Adrenal gland (tissue), 19 donors: ENCODE data around the gene FOXB2. TPM values are rescaled to one million over a fixed set of nuclear protein-coding genes. Genes with fewer than 3 reads are reported as not detected.
"Not testable (repeated sequence)": the region's sequence is repeated elsewhere in the genome, so short reads cannot be mapped to it uniquely, and the experiment has no call there.

Source experiments
- DNase-seq, 7 donors: peaks; one replicate each; pipeline ENCODE4 v3.0.0-alpha.2; 2019 to 2020
- H3K27ac ChIP-seq, 5 donors: fragments of 200-600 bp; sonication (generic) in 4 of 5; 1 replicate in 3 of 5; 2 replicates in 2 of 5; pipeline versions ENCODE4 v1.5.1 to v1.8.0; 2016 to 2020; ENCODE audit warnings: mild to moderate bottlenecking in 1 of 5
- H3K27me3 ChIP-seq: fragments of 200-600 bp; 2 replicates; pipeline ENCODE4 v1.8.0; 2021
- H3K36me3 ChIP-seq, 2 donors: fragments of 200-600 bp; replicated peaks in 1 of 2; 1 replicate in 1 of 2; 2 replicates in 1 of 2; pipeline versions ENCODE4 v1.5.1 to v1.8.0; 2018 to 2022
- H3K4me1 ChIP-seq, 2 donors: fragments of 200-600 bp; replicated peaks in 1 of 2; 1 replicate in 1 of 2; 2 replicates in 1 of 2; pipeline versions ENCODE4 v1.5.1 to v1.8.0; 2018 to 2021
- H3K4me3 ChIP-seq, 4 donors: fragments of 200-600 bp; sonication (generic) in 3 of 4; one replicate each; pipeline ENCODE4 v1.5.1; 2016 to 2018
- H3K9me3 ChIP-seq, 3 donors: fragments of 200-600 bp; sonication (generic) in 1 of 3; replicated peaks in 1 of 3; 1 replicate in 2 of 3; 2 replicates in 1 of 3; pipeline versions ENCODE4 v1.5.1 to v1.8.0; 2016 to 2021
- POLR2A ChIP-seq, 2 donors: fragments of 450-650 bp; IDR thresholded peaks; one replicate each; pipeline ENCODE4 v1.6.1; 2017; ENCODE audit warnings: antibody characterized with exemption in 2 of 2, mild to moderate bottlenecking in 2 of 2, moderate library complexity in 1 of 2
- WGBS, 4 donors: extraction: QIAGEN DNeasy Blood & Tissue Kit in 2 of 4; methylation state at CpG; one replicate each; pipeline versions ENCODE4 v1.1.5 to v1.1.7; 2013 to 2017; 5-methylcytosine and 5-hydroxymethylcytosine counted together
- intact Hi-C, 2 donors: fragments of 100-400 bp; cut with DNase I; formaldehyde crosslinking; loops; one replicate each; pipeline versions ENCODE4 v1.14.1 to v1.15.0; 2022 to 2023
- long read RNA-seq, 10 donors: library from polyadenylated mRNA in 3 of 10; unstranded in 2 of 10; stranded (forward) in 1 of 10; transcript quantifications; one replicate each; pipeline ENCODE4 v2.0.0 and lab custom pipeline, GENCODE V29; 2021 to 2026
- polyA plus RNA-seq, 3 donors: library from polyadenylated mRNA; stranded (reverse); fragments of 200-250 nt in 2 of 3; fragments of 350-450 nt in 1 of 3; fragmentation: Illumina TruSeq in 1 of 3; extraction: RNeasy Lipid Tissue Mini Kit (QIAGEN cat#74804) in 1 of 3; gene quantifications; one replicate each; pipeline ENCODE4 v1.2.3, GENCODE V29; 2013 to 2014
- total RNA-seq, 9 donors: library from RNA; depleted of rRNA in 4 of 9; stranded (reverse); fragments of >200 nt in 4 of 9; fragments of 120-200 nt in 1 of 9; fragmentation: NEBNext Ultra II Directional in 1 of 9; extraction: Animal tissue kit (Norgen Biotek cat#: 25700) in 1 of 9; gene quantifications; one replicate each; pipeline versions ENCODE4 v1.1.0 to v1.2.4, GENCODE V29; 2013 to 2023
- TF ChIP-seq, protein P1 (sequence below), 6 experiments: fragments of 450-650 bp in 4 of 6; fragments of 200-600 bp in 2 of 6; sonication (generic) in 1 of 6; IDR thresholded peaks; 1 replicate in 5 of 6; 2 replicates in 1 of 6; pipeline versions ENCODE4 v1.5.1 to v1.8.0; 2016 to 2021; ENCODE audit warnings: antibody characterized with exemption in 6 of 6, mild to moderate bottlenecking in 2 of 6, moderate library complexity in 1 of 6
- donor health status: healthy with polysubstance abuse.
- donor health status: Bipolar disorder and iron deficiency.
- donor health status: DM: yes; HTN: yes; CAD: no.
- donor health status: DM: no; HTN: no; CAD: no.
- donor health status: DM: no; HTN: no; CAD: no.
- donor health status: DM: yes; HTN: yes; CAD: no.

FOXB2 gene
- not detected for total RNA-seq
- polyA plus RNA-seq: not detected
- long read RNA-seq, donor 1: 0 reads
- long read RNA-seq, donor 2: 0 reads
- long read RNA-seq, donor 3: 0 reads
- long read RNA-seq, donor 4: 0 reads
- long read RNA-seq, donor 5: 0 reads
- long read RNA-seq, donor 6: 0 reads
- long read RNA-seq, donor 7: 0 reads
- long read RNA-seq, donor 8: 0 reads
- long read RNA-seq, donor 9: 0 reads
- long read RNA-seq, donor 10: 0 reads

DNA sequence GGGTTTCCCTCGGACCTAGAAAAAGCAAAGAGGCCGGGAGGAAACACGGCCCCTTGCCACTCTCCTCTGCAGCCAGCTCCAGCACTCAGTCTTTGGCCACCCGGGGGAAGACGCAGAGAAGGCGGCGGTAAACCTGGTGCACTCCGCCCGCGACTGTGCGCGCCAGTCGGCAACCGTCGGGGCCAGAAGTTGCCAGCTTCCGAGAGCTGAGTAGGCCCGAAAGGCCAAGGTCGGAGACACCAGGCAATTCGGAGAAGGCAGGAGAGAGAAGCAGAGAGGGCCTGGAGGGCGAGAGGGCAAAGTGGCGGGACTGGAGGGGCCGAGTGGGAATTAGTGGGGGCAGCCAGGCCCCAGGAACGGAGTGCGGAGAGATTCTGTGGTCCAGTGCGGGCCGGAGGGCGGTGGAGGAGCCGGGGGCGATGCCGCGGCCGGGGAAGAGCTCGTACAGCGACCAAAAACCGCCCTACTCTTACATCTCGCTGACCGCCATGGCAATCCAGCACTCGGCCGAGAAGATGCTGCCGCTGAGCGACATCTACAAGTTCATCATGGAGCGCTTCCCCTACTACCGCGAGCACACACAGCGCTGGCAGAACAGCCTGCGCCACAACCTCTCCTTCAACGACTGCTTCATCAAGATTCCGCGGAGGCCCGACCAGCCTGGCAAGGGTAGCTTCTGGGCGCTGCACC lies at the start of gene FOXB2:
FOXB2 (plus strand) TSS at position 420 of the 690 bp plus-strand sequence; CDS start at position 420, 0 bp downstream.
- WGBS, 4 donors: 6 to 10% (median 7%) methylated on average over 31 to 51 of the region's 51 CpGs
- intact Hi-C loops: no loop called here
- Histone ChIP-seq H3K9me3 (no peaks in the 10 kb centered on the region), H3K36me3 (no peaks in the 10 kb centered on the region), H3K4me3 (no peak within 1 kb of the TSS), H3K27ac (no peak within 1 kb of the TSS), H3K27me3 (peaks cover 97% of the 10 kb centered on the region), H3K4me1 (peaks cover 0 to 12% of the 10 kb centered on the region in 2 donors)
- DNase-seq: no peak
- no peak for TF ChIP-seq POLR2A (IDR thresholded peaks at IDR 0.05)
- TF ChIP-seq, protein P1, sequence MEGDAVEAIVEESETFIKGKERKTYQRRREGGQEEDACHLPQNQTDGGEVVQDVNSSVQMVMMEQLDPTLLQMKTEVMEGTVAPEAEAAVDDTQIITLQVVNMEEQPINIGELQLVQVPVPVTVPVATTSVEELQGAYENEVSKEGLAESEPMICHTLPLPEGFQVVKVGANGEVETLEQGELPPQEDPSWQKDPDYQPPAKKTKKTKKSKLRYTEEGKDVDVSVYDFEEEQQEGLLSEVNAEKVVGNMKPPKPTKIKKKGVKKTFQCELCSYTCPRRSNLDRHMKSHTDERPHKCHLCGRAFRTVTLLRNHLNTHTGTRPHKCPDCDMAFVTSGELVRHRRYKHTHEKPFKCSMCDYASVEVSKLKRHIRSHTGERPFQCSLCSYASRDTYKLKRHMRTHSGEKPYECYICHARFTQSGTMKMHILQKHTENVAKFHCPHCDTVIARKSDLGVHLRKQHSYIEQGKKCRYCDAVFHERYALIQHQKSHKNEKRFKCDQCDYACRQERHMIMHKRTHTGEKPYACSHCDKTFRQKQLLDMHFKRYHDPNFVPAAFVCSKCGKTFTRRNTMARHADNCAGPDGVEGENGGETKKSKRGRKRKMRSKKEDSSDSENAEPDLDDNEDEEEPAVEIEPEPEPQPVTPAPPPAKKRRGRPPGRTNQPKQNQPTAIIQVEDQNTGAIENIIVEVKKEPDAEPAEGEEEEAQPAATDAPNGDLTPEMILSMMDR (IDR thresholded peaks at IDR 0.05): no peak

DNA sequence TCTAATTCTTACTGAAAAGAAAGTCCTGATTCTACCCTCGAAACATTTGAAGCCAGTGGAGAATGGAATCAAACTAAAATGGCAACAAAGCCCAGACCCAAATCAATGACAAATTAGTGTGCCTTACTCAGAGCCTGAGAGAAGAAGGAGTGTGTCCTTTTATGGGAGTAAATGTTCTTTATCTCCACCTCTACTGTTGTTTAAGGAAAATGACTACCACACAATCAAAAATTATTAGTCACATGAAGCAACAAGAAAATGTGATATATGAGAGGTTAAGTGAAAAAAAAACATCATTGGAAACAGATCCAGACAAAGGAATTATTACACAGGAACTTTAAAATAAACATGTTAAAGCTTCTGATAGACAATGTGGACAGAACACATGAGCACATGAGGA lies 49.7 kb upstream of the FOXB2 start:
- DNase-seq: no peak
- Histone ChIP-seq H3K4me3 (no peak overlapping the region), H3K27ac (no peak overlapping the region), H3K36me3 (no peaks in the 10 kb centered on the region), H3K4me1 (no peaks in the 10 kb centered on the region), H3K27me3 (no peaks in the 10 kb centered on the region), H3K9me3 (no peaks in the 10 kb centered on the region)
- 61 to 71% (median 69%) methylated on average over 1 of the region's 1 CpG for WGBS, 4 donors
- TF ChIP-seq, protein P1 (IDR thresholded peaks at IDR 0.05): no peak
- no peak for TF ChIP-seq POLR2A (IDR thresholded peaks at IDR 0.05)
- intact Hi-C loops: no loop called here

DNA sequence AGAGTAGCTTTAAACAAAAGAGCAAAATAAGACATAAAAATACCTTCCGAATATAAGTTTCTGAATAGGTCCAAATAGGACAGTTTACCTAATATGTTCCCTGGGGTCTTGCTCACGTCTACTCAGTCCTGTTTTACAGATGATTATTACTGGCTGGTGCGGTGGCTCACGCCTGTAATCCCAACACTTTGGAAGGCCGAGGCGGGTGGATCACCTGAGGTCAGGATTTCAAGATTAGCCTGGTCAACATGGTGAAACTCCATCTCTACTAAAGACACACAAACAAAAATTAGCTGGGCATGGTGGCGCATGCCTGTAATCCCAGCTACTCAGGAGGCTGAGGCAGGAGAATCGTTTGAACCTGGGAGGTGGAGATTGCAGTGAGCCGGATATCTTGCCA lies 40.6 kb upstream of the FOXB2 start:
- H3K9me3 ChIP-seq, DNase-seq, H3K36me3 ChIP-seq, H3K4me1 ChIP-seq, H3K27me3 ChIP-seq, intact Hi-C loops, H3K27ac ChIP-seq, H3K4me3 ChIP-seq: not testable (repeated sequence)
- 77 to 85% (median 81%) methylated on average over 9 of the region's 9 CpGs for WGBS, 4 donors

DNA sequence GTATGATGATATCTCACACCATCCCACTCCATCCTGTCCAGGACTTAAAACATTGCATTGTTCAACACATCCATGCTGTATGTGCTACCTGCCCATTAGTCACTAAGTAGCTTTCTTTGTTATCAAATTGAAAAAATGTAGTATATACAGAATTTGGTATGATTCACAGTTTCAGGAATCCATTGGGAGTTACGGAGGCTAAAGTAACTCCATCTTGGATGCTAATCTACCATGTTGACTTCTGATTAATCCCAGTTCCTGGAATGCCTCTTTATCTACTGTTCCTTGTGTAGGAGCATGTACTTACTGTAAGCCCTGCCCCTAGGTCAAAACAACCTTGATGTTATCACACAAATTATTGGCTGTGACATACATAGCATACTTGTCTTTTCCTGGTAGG lies 38.9 kb upstream of the FOXB2 start:
- no peak overlapping the region for H3K27ac ChIP-seq
- H3K4me1 ChIP-seq: no peaks in the 10 kb centered on the region
- TF ChIP-seq, protein P1 (IDR thresholded peaks at IDR 0.05): no peak
- TF ChIP-seq POLR2A (IDR thresholded peaks at IDR 0.05): no peak
- intact Hi-C loops: loop anchor here in 1 of 2 donors (10.0 kb wide), 1 partner anchor 176 kb away; no protein-coding TSS in a partner anchor
- H3K9me3 ChIP-seq: no peaks in the 10 kb centered on the region
- H3K36me3 ChIP-seq: no peaks in the 10 kb centered on the region
- H3K4me3 ChIP-seq: no peak overlapping the region
- no peak for DNase-seq
- WGBS, 4 donors: 50 to 82% (median 74%) methylated on average over 1 of the region's 1 CpG
- peaks cover 6% of the 10 kb centered on the region for H3K27me3 ChIP-seq
